Neural crest cell (in vitro differentiated cells): ENCODE results near the gene MAGT1. TPM values are rescaled to one million over a fixed set of nuclear protein-coding genes. Genes with fewer than 3 reads are reported as not detected.

Experiments
- DNase-seq: peaks from one replicate; pipeline ENCODE4 v3.0.0; 2021; ENCODE audit warnings: low read depth, mixed read lengths, low spot score
- H3K27ac Mint-ChIP-seq: one replicate; pipeline ENCODE4 v1.8.0; 2021; ENCODE audit warnings: mild to moderate bottlenecking, mixed read lengths; ENCODE audit not compliant: unreplicated experiment
- H3K27me3 Mint-ChIP-seq: 2 replicates; pipeline ENCODE4 v1.8.0; 2021; ENCODE audit warnings: low read depth, mild to moderate bottlenecking, mixed read lengths
- H3K36me3 Mint-ChIP-seq: 2 replicates; pipeline ENCODE4 v1.8.0; 2021; ENCODE audit warnings: low read depth, mild to moderate bottlenecking, mixed read lengths
- H3K4me1 Mint-ChIP-seq: 2 replicates; pipeline ENCODE4 v1.8.0; 2021; ENCODE audit warnings: mixed read lengths
- H3K4me3 Mint-ChIP-seq: one replicate; pipeline ENCODE4 v1.8.0; 2021; ENCODE audit warnings: mild to moderate bottlenecking, mixed read lengths
- H3K9me3 Mint-ChIP-seq: 2 replicates; pipeline ENCODE4 v1.8.0; 2021; ENCODE audit warnings: mixed read lengths
- total RNA-seq: library from RNA; stranded (reverse); gene quantifications from 2 replicates; pipeline ENCODE4 v1.2.1, GENCODE V29; 2021
- TF ChIP-seq, protein P1 (sequence below): fragments of 200-600 bp; sonication (generic); conservative IDR thresholded peaks from 2 replicates; pipeline ENCODE4 v1.5.0; 2021; ENCODE audit warnings: antibody characterized with exemption, mild to moderate bottlenecking

Gene MAGT1
- total RNA-seq, 1 donor from 2014 or later, result 41.0 TPM

DNA sequence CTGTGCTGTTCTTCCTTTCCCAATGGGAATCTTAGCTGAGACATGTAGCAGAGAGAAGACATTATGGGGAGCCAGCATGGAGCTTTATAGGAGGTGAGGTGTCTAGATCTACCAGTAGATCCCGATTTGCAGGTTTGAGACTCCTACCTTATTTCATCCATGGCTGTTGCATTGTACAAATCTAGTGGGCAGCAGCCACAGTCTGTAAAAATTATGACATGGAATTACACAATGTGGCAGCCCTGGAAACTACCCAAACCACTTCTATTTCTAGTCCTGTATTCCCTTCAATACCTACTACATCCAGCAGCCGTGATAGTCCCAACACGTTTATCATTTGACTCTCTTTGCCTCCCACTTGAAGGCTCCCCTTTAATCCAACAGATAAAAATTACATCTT lies 23.3 kb upstream of the MAGT1 start:
- Mint-ChIP-seq H3K36me3 (no peaks in the 10 kb centered on the region), H3K4me3 (no peak overlapping the region), H3K27me3 (no peaks in the 10 kb centered on the region), H3K27ac (no peak overlapping the region), H3K9me3 (peaks cover 5% of the 10 kb centered on the region), H3K4me1 (no peaks in the 10 kb centered on the region)
- no peak for DNase-seq
- TF ChIP-seq, protein P1, sequence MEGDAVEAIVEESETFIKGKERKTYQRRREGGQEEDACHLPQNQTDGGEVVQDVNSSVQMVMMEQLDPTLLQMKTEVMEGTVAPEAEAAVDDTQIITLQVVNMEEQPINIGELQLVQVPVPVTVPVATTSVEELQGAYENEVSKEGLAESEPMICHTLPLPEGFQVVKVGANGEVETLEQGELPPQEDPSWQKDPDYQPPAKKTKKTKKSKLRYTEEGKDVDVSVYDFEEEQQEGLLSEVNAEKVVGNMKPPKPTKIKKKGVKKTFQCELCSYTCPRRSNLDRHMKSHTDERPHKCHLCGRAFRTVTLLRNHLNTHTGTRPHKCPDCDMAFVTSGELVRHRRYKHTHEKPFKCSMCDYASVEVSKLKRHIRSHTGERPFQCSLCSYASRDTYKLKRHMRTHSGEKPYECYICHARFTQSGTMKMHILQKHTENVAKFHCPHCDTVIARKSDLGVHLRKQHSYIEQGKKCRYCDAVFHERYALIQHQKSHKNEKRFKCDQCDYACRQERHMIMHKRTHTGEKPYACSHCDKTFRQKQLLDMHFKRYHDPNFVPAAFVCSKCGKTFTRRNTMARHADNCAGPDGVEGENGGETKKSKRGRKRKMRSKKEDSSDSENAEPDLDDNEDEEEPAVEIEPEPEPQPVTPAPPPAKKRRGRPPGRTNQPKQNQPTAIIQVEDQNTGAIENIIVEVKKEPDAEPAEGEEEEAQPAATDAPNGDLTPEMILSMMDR, result no peak

DNA sequence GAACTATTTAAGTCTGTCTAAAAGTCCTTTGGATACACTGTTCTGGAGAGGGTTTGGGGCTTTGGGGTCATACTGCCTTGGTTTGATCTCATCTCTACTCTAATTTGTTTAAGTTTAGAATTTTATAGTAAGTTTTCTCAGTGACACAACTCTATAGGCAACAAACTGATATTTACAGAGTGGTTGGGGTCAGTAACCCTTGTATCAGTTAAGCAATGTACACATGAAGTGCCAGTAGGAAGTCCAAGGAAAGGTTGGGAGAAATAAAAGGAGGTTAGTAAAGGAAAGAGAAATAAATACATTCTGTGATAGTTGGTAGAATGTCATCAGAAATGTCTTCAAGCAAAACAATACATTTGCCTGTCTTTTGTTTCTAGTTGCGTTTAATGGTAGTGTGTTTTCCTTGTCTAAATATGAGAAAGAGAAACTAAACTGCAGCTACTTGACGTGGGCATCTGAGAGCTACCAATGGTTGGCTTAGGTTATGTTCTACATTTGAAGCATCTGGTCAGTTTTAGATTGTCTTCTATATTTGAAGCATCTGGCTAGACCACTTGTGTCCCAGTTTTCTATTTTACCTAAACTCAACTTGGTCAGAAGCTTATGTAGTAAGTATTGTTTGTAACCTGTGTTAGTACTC lies 22.2 kb upstream of the MAGT1 start:
- no peaks in the 10 kb centered on the region for H3K27me3 Mint-ChIP-seq
- TF ChIP-seq, protein P1, result no peak
- no peak overlapping the region for H3K4me3 Mint-ChIP-seq
- H3K27ac Mint-ChIP-seq, result no peak overlapping the region
- H3K36me3 Mint-ChIP-seq, result no peaks in the 10 kb centered on the region
- peaks cover 9% of the 10 kb centered on the region for H3K4me1 Mint-ChIP-seq
- no peak for DNase-seq
- H3K9me3 Mint-ChIP-seq, result peaks cover 2% of the 10 kb centered on the region

DNA sequence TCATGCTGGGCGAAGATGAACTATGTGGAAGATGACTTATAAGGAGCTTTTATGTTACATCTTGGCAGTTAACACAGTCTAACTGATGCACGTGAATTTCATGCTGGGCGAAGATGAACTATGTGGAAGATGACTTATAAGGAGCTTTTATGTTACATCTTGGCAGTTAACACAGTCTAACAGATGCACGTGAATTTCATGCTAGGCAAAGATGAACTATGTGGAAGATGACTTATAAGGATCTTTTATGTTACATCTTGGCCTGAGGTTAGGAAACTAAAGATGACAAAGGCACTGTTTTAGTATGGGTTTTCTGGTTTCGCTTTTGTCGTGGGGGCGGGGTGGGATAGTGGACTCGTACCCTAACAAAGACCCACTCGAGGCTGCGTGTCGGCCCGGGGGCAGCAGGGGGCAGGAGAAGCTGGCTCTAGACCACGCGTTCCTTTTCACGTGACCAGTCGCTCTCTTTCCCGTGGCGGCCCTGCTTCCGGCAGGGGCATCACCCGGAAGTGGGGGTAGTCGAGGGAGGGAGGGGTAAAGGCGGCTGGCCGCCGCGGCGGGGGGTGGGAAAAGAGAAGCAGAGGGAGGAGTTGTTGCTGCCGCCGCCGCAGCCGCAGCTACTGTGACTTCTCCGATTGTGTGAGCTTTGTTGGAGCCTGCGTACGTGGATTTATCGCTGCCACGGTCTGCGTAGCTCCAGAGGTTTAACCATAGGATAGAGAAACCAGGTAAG lies 15.0 kb upstream of the MAGT1 start, which contains the start of gene ATP7A:
Gene ATP7A, plus strand, starts transcription at position 586 of the 733 bp plus-strand sequence. CDS start 60,949 bp downstream, outside the sequence.
- H3K4me3 Mint-ChIP-seq, result peak within 1 kb of the TSS; percentile 98
- H3K36me3 Mint-ChIP-seq, result no peaks in the 10 kb centered on the region
- TF ChIP-seq, protein P1, result peak; percentile 61
- peak within 1 kb of the TSS; percentile 100 for H3K27ac Mint-ChIP-seq
- H3K27me3 Mint-ChIP-seq, result no peaks in the 10 kb centered on the region
- H3K9me3 Mint-ChIP-seq, result no peaks in the 10 kb centered on the region
- peak; percentile 66 for DNase-seq
- peaks cover 25% of the 10 kb centered on the region for H3K4me1 Mint-ChIP-seq

DNA sequence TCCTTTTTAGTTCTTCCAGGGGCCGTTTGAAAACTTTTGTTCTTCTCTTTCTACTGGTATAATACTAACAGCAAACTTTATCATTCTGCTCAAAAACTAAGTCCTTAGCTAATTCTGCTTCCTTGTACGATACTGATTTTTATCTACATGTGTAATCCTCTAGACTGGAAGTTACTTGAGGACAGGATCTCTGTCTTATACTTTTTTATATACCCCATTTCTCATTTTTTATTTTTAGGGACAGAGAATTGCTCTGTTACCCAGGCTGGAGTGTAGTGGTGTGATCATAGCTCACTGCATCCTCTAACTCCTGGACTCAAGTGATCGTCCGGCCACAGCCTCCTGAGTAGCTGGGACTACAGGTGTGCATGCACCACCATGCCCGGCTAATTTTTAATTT lies 6.3 kb upstream of the MAGT1 start:
- Mint-ChIP-seq H3K36me3 (peaks cover 16% of the 10 kb centered on the region), H3K4me1 (peaks cover 21% of the 10 kb centered on the region)

DNA sequence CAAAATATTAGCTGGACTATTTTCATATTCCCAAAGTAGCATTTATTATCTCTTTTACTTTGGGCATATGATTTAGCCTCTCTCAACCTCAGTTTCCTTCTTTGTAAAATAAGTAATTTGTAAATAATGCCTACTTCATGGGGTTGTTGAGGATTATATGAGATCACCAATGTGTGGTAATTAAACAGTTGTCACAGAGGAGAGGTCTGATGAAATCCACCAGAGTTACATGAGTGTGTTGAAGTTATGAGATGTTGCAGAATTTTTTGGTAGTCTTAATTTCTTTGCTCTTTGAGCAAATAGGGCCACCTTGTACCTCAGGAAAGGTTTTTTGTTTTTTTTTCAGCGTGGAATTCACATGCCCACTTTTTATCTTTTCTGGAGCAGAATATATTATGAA lies 5.5 kb upstream of the MAGT1 start:
- Mint-ChIP-seq H3K36me3 (peaks cover 16% of the 10 kb centered on the region), H3K4me3 (peak overlapping the region; percentile 94), H3K9me3 (peaks cover 6% of the 10 kb centered on the region), H3K27me3 (no peaks in the 10 kb centered on the region), H3K27ac (no peak overlapping the region), H3K4me1 (peaks cover 22% of the 10 kb centered on the region)
- no peak for DNase-seq
- TF ChIP-seq, protein P1, result no peak

More for the DNA sequence above, 6.3 kb upstream of the MAGT1 start:
- TF ChIP-seq, protein P1, result no peak
- Mint-ChIP-seq H3K4me3 (peak overlapping the region; percentile 94), H3K27me3 (no peaks in the 10 kb centered on the region), H3K27ac (no peak overlapping the region), H3K9me3 (peaks cover 6% of the 10 kb centered on the region)
- no peak for DNase-seq
